ENCODE data around the gene IL5. TPM values are rescaled to one million over a fixed set of nuclear protein-coding genes. Genes with fewer than 3 reads are reported as not detected.

IL5 gene
- polyA plus RNA-seq, 1 experiment, result not detected

DNA sequence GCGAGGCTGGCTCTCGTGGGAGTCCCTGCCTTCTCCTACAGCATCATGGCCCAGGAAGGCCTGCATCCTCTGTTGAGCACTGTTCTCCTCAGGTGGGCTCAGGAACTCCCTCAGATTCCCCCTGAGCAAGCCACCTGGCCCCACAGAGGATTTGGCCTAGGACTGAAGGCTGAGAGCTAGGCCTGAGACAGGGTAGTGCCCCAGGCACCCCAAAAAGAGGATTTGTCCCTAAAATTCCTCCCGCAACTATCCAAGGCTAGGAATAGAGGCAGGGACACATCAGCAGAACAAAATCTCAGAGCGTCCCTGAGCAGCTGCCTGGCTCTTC lies 41.7 kb downstream of the IL5 start:
- no peaks in the 10 kb centered on the region for H3K27me3 ChIP-seq (ENCODE audit: control insufficient read depth, insufficient read depth, low read length)
- ChIA-PET CTCF (interaction anchor here (0.7 to 13.4 kb wide), 18 partner anchors 9 to 321 kb away, joined by 3 to 255 read pairs (median 5); partner anchors contain the start of genes IRF1 and SLC22A5), POLR2A (interaction anchor here (0.7 kb wide), 1 partner anchor 83 kb away, joined by 3 read pairs; no protein-coding TSS in a partner anchor)
- no peaks in the 10 kb centered on the region for H3K36me3 ChIP-seq (ENCODE audit: control insufficient read depth, insufficient read depth, low read length)
- DNase-seq (ENCODE audit: low read depth), result no peak
- H3K4me3 ChIP-seq (ENCODE audit: low read depth, low read length), result no peak overlapping the region
- TF ChIP-seq, protein P1, sequence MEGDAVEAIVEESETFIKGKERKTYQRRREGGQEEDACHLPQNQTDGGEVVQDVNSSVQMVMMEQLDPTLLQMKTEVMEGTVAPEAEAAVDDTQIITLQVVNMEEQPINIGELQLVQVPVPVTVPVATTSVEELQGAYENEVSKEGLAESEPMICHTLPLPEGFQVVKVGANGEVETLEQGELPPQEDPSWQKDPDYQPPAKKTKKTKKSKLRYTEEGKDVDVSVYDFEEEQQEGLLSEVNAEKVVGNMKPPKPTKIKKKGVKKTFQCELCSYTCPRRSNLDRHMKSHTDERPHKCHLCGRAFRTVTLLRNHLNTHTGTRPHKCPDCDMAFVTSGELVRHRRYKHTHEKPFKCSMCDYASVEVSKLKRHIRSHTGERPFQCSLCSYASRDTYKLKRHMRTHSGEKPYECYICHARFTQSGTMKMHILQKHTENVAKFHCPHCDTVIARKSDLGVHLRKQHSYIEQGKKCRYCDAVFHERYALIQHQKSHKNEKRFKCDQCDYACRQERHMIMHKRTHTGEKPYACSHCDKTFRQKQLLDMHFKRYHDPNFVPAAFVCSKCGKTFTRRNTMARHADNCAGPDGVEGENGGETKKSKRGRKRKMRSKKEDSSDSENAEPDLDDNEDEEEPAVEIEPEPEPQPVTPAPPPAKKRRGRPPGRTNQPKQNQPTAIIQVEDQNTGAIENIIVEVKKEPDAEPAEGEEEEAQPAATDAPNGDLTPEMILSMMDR (IDR thresholded peaks at IDR 0.05; ENCODE audit: insufficient read depth, low read depth, low read length), result no peak

DNA sequence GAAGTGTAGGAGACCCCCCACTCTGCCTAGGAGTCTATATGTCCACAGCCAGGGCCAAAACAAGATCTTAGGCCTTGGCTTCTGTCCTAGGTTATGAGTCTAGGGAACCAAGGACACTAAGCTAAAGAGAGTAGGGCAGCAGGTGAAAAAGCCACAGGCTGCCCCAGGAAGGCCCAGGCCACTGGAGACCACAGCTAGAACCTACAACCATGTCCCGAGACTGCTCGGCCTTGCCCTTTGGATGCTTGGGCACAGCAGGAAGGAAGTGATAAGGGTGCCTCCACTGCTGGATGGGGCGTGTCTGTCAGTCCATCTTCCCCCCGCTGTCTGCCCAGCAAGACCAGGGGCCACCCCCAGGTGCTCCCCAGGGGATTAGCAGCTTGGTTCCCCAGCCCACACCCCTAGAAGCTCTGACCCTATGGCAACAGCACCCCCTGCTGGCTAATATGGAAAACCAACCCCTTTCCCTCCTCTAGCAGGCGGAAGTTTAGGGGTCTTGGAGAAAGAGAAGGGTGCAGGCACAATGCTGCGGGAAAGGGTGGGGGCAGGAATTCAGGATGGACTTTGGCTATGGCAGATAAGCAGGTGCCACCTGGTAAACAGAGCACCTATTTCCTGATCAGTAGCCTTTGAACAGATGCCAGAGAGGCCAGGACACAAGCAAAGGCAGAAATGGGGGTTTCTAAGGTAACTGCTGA lies 42.2 kb downstream of the IL5 start:
- no peak for DNase-seq (ENCODE audit: low read depth)
- TF ChIP-seq, protein P1 (IDR thresholded peaks at IDR 0.05; ENCODE audit: insufficient read depth, low read depth, low read length), result peak; percentile 77
- no peaks in the 10 kb centered on the region for H3K36me3 ChIP-seq (ENCODE audit: control insufficient read depth, insufficient read depth, low read length)
- H3K4me3 ChIP-seq (ENCODE audit: low read depth, low read length), result no peak overlapping the region
- POLR2A ChIA-PET, result no interaction called here
- H3K27me3 ChIP-seq (ENCODE audit: control insufficient read depth, insufficient read depth, low read length), result no peaks in the 10 kb centered on the region
- CTCF ChIA-PET, result interaction anchor here (0.6 to 13.4 kb wide), 25 partner anchors 9 to 321 kb away, joined by 3 to 255 read pairs (median 5); partner anchors contain the start of genes IRF1 and SLC22A5

DNA sequence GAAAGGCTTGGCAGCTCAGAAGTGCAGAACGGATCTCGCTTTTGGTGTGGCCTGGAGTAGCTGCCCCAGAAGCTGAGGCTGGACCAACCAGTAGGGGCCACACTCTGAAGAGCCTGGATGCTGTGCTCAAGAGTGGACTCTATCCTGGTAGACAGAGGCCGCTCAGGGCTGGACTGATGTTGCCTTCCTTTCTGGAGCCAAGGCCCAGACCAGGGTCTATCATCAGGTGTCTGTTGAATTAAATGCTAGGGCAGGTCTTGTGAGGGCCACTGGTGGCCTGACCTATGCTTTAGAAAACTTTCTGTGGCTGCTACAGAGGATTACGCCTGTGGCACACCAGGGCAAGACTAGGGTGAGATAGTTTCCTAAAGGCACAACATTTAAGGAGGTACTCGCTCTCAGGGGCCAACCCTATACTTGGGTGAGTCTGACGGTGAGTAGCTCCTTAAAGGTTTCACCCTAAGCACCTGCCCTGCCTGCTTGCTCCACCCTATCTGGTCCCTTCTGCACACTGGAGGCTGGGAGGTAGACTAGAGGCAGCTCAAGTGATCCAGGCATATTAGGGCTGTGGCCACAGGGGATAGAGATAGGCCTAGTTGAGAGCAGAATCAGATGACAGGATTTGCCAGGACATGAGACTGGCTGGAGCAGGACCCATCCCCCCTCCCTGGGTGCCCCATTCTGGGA lies 42.9 kb downstream of the IL5 start:
- ChIA-PET POLR2A (no interaction called here), CTCF (interaction anchor here (0.5 to 13.4 kb wide), 27 partner anchors 9 to 320 kb away, joined by 3 to 255 read pairs (median 4); partner anchors contain the start of genes IRF1 and SLC22A5)
- Histone ChIP-seq H3K27me3 (ENCODE audit: control insufficient read depth, insufficient read depth, low read length) (no peaks in the 10 kb centered on the region), H3K36me3 (ENCODE audit: control insufficient read depth, insufficient read depth, low read length) (no peaks in the 10 kb centered on the region), H3K4me3 (ENCODE audit: low read depth, low read length) (no peak overlapping the region)
- no peak for DNase-seq (ENCODE audit: low read depth)
- TF ChIP-seq, protein P1 (IDR thresholded peaks at IDR 0.05; ENCODE audit: insufficient read depth, low read depth, low read length), result no peak

DNA sequence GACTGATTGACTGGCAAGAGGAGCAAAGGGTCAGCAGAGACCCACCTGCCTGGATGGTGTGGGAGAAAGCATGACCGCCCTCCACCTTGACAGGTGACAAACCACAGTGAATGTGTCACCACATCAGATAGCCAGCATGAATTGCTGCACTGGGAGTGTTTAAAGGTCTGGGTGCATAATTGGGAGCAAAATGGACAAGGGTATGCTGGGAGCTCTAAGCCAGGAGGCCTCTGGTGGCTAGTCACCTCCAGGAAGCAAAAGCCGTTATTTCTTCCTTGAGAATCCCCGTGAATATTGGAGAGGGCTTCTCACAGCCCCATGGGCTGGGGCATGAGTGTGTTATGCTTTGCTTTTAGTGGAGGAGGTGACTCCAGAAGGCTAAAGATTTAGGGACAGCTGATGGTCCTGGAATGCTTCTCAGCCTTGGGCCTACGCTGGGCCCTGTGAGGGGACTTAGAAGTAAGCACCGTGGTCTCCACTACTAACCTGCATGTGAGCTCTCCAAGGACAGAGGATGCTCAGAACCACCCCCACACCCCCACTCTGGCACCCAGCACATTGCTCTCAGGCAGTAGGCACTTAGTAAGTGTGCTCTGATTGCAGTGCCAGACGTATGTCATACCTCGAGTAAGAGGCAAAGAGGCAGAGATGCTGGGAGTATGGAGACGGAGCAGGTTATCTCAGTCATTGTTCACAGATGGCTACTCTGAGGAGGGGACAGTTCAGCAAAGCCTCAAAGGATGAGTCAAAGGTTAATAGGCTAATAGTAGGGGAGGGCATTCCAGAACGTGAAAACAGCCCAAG lies 43.7 kb downstream of the IL5 start:
- ChIA-PET POLR2A (no interaction called here), CTCF (interaction anchor here (0.6 to 13.4 kb wide), 12 partner anchors 9 to 320 kb away, joined by 3 to 255 read pairs (median 13); partner anchors contain the start of gene IRF1)
- H3K27me3 ChIP-seq (ENCODE audit: control insufficient read depth, insufficient read depth, low read length), result no peaks in the 10 kb centered on the region
- TF ChIP-seq, protein P1 (IDR thresholded peaks at IDR 0.05; ENCODE audit: insufficient read depth, low read depth, low read length), result no peak
- no peaks in the 10 kb centered on the region for H3K36me3 ChIP-seq (ENCODE audit: control insufficient read depth, insufficient read depth, low read length)
- H3K4me3 ChIP-seq (ENCODE audit: low read depth, low read length), result no peak overlapping the region
- DNase-seq (ENCODE audit: low read depth), result no peak

Measured in BJ (cell line).